DMS153 treated with DMSO at 0.1 percent for 48 hours (cell line): Measurements from ENCODE around the gene VSTM2L.
"Not testable (repeated sequence)": the region's sequence is repeated elsewhere in the genome, so short reads cannot be mapped to it uniquely, and the experiment has no call there.

Experiments
- DNase-seq: peaks from one replicate; lab custom pipeline; 2025; ENCODE audit not compliant: unreplicated experiment; lab: John Stamatoyannopoulos, UW

Gene VSTM2L

GRCh38 chr20:37958856-37959520 is 56.1 kb downstream of the VSTM2L start:
- no peak for DNase-seq

- DNase-seq: no peak
Observed at GRCh38 chr20:37961066-37961465, 58.1 kb downstream of the VSTM2L start.

GRCh38 chr20:37963483-37963882 is 60.6 kb downstream of the VSTM2L start:
- not testable (repeated sequence) for DNase-seq

GRCh38 chr20:37968841-37969401 is 66.0 kb downstream of the VSTM2L start:
- no peak for DNase-seq

GRCh38 chr20:37969949-37970855 is 67.3 kb downstream of the VSTM2L start:
- no peak for DNase-seq

- no peak for DNase-seq
Observed at GRCh38 chr20:37970856-37971245, 67.9 kb downstream of the VSTM2L start.

- DNase-seq: no peak
Observed at GRCh38 chr20:37971561-37972127, 68.7 kb downstream of the VSTM2L start.

GRCh38 chr20:37972256-37973058 is 69.5 kb downstream of the VSTM2L start:
- DNase-seq: no peak

- DNase-seq: no peak
Observed at GRCh38 chr20:37973059-37973910, 70.4 kb downstream of the VSTM2L start.

- DNase-seq: no peak
Observed at GRCh38 chr20:37976887-37977286, 74.0 kb downstream of the VSTM2L start.

- no peak for DNase-seq
Observed at GRCh38 chr20:37977338-37977737, 74.4 kb downstream of the VSTM2L start.

GRCh38 chr20:37977786-37978185 is 74.9 kb downstream of the VSTM2L start:
- DNase-seq: no peak

GRCh38 chr20:37979021-37979985 is 76.4 kb downstream of the VSTM2L start:
- DNase-seq: no peak

GRCh38 chr20:37980383-37980782 is 77.5 kb downstream of the VSTM2L start:
- DNase-seq: no peak

- no peak for DNase-seq
Observed at GRCh38 chr20:37980876-37981275, 77.9 kb downstream of the VSTM2L start.

- DNase-seq: no peak
Observed at GRCh38 chr20:37981568-37981967, 78.6 kb downstream of the VSTM2L start.

- DNase-seq: no peak
Observed at GRCh38 chr20:37983286-37983685, 80.4 kb downstream of the VSTM2L start.

- no peak for DNase-seq
Observed at GRCh38 chr20:37984018-37984785, 81.3 kb downstream of the VSTM2L start.
